ENCODE data around the gene FHIT. TPM values are rescaled to one million over a fixed set of nuclear protein-coding genes. Genes with fewer than 3 reads are reported as not detected.
A peak's percentile ranks its signal among the peaks of the same experiment; 100 is the strongest.

Gene FHIT
- total and polyA plus RNA-seq, 10 of the 15 experiments (the other 5 are each of a cell fraction or from before 2014, with no cell fraction given) = 4.2 to 14.9 (median 9.4) TPM

GRCh38 chr3:60090548-60090947 lies 1160.7 kb downstream of the FHIT start (continued):
- TF ChIP-seq, protein P1, sequence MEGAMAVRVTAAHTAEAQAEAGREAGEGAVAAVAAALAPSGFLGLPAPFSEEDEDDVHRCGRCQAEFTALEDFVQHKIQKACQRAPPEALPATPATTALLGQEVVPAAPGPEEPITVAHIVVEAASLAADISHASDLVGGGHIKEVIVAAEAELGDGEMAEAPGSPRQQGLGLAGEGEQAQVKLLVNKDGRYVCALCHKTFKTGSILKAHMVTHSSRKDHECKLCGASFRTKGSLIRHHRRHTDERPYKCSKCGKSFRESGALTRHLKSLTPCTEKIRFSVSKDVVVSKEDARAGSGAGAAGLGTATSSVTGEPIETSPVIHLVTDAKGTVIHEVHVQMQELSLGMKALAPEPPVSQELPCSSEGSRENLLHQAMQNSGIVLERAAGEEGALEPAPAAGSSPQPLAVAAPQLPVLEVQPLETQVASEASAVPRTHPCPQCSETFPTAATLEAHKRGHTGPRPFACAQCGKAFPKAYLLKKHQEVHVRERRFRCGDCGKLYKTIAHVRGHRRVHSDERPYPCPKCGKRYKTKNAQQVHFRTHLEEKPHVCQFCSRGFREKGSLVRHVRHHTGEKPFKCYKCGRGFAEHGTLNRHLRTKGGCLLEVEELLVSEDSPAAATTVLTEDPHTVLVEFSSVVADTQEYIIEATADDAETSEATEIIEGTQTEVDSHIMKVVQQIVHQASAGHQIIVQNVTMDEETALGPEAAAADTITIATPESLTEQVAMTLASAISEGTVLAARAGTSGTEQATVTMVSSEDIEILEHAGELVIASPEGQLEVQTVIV (IDR thresholded peaks at IDR 0.05; ENCODE audit: borderline replicate concordance, partially characterized antibody) = no peak
- no peak for TF ChIP-seq ZNF207 (IDR thresholded peaks at IDR 0.05; ENCODE audit: borderline replicate concordance)

DNA sequence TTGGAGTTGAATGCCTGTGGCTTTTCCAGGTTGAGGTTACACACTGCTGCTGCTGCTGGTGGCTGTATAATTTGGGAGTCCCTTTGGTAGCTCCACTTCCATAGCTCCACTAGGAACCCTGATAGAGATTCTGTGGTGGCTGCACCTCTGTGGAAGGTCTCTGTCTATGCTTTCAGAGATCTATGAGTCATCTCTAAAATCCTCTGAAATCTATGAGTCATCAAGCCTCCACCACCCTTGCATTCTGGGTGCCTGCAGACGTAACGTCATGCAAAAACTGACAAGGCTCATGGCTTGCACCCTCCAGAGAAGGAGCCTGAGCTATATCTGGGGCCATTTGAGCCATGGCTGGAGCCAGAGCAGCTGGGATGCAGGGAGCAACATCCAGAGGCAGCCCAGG lies 1164.4 kb downstream of the FHIT start:
- Histone ChIP-seq H3K9me3 (replicated peaks; ENCODE audit: control insufficient read depth, insufficient read depth, low read length) (no peaks in the 10 kb centered on the region; the same call in 2 of the 3 replicates), H4K20me1 (ENCODE audit: control insufficient read depth, insufficient read depth) (no peaks in the 10 kb centered on the region), H3K27ac (ENCODE audit: control insufficient read depth, insufficient read depth) (no peak overlapping the region), H3K4me1 (ENCODE audit: control insufficient read depth, insufficient read depth, low read length) (peaks cover 5% of the 10 kb centered on the region; the same call in 1 of the 2 replicates), H3K4me2 (ENCODE audit: control insufficient read depth, insufficient read depth) (no peak overlapping the region), H3K9ac (ENCODE audit: control insufficient read depth, insufficient read depth, low read length) (no peak overlapping the region), H3K36me3 (ENCODE audit: control insufficient read depth in 2 of 2, insufficient read depth in 2 of 2, low read length in 1 of 2) (no peaks in the 10 kb centered on the region), H3K4me3 (no peak overlapping the region), H3K79me2 (ENCODE audit: control insufficient read depth, insufficient read depth, low read length) (no peaks in the 10 kb centered on the region), H2AFZ (ENCODE audit: control insufficient read depth, low read depth, low read length) (no peak overlapping the region), H3K27me3 (replicated peaks in 1 of 2; ENCODE audit: control insufficient read depth in 2 of 2, insufficient read depth in 2 of 2, low read length in 1 of 2) (no peaks in the 10 kb centered on the region)
- ChIA-PET SMC1A (ENCODE audit: uncharacterized antibody, unreplicated experiment) (no interaction called here), CTCF (no interaction called here), POLR2A (no interaction called here), RAD21 (ENCODE audit: unreplicated experiment) (no interaction called here)
- in situ Hi-C loops (cut with MboI) = no loop called here
- 0% methylated on average over 2 of the region's 2 CpGs for WGBS (ENCODE audit: insufficient coverage, insufficient replicate concordance, low lambda C conversion rate, missing lambda C conversion rate)
- no TSS peak for BruUV-seq (replicated peaks)
- TF ChIP-seq ATF7 (IDR thresholded peaks at IDR 0.05; ENCODE audit: low read depth) (peak; percentile 58), SMAD1 (IDR thresholded peaks at IDR 0.05; ENCODE audit: low read depth, partially characterized antibody) (no peak), JUNB (IDR thresholded peaks at IDR 0.05) (peak; percentile 65; the same call in 1 of the 2 replicates), IKZF1 (conservative IDR thresholded peaks at IDR 0.05) (0 out of 2 replicates have a peak, but pooled peaks have one; percentile 15), RUNX3 (IDR thresholded peaks at IDR 0.05; ENCODE audit: low read length) (0 out of 2 replicates have a peak, but pooled peaks have one; percentile 8)
- TF ChIP-seq, protein P2, sequence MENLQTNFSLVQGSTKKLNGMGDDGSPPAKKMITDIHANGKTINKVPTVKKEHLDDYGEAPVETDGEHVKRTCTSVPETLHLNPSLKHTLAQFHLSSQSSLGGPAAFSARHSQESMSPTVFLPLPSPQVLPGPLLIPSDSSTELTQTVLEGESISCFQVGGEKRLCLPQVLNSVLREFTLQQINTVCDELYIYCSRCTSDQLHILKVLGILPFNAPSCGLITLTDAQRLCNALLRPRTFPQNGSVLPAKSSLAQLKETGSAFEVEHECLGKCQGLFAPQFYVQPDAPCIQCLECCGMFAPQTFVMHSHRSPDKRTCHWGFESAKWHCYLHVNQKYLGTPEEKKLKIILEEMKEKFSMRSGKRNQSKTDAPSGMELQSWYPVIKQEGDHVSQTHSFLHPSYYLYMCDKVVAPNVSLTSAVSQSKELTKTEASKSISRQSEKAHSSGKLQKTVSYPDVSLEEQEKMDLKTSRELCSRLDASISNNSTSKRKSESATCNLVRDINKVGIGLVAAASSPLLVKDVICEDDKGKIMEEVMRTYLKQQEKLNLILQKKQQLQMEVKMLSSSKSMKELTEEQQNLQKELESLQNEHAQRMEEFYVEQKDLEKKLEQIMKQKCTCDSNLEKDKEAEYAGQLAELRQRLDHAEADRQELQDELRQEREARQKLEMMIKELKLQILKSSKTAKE (IDR thresholded peaks at IDR 0.05; ENCODE audit: low read depth, poor library complexity, severe bottlenecking) = peak; percentile 32
- FAIRE-seq = no peak
- ATAC-seq = peak; percentile 95
- intact Hi-C loops (cut with micrococcal nuclease; ENCODE audit: unreplicated experiment) = no loop called here
- DNase-seq (ENCODE audit: low read depth, low spot score) = peak; percentile 23
